ENCODE results near the gene DIO2. TPM values are rescaled to one million over a fixed set of nuclear protein-coding genes. Genes with fewer than 3 reads are reported as not detected.

Gene DIO2
- total RNA-seq, 1 experiment from 2014 or later, result 0.05 TPM

DNA sequence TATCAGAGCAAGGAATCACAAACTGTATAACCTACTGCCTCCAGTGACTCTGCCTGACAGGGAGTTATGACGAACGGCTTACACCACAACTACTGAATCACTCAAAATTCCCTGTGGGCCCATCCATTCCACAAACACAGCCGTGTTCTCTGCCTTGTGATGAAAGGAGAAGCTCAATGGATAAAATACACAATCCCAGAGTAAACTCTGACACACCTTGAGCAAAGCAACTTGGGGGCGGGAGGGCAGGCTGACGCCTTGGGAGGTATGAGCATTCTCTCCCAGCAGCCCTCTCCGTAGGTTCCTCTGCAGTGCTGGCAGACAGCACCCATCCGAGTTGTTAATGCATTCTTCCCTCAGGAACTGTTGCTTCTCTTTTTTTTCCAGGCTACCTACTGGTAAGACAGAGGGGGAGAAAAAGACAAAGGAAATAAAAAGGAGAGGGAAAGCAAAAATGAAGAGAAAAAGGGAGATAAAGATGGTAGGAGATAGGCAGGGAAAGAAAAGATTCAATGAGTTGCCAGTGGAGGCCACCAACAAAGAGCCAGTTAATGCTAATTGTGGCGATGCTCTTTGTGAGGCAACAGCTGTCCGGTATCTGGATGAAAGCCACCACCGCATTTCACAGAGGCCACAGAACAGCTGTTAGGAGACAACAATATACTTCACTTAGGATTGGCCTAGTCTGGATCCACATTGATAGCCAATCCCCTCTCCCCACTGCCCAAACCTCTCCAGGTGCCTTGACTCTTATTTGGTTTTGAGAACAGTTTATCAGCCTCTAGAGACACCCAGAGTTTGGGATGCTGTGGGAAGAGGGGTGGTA is 4.7 kb upstream of the DIO2 start:
- CTCF ChIA-PET, result no interaction called here

DNA sequence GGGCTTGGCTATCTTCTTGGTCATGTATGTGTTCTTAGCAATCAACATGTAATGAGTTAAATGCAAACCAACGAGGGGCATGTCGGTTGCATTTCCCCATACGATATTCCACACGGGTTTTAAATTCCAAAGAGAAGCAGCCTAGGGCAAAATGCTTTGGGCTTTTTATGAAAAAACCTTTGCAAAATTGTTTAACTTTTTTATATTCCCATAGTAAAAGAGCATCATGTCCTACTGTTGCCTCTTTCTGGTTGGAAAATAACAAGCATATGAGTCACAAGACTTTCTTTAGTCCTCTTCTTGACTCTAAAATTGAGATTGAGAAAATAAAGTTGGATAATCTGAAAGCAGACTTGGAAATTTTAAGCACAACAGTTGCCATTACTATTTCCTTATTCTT is 3.8 kb upstream of the DIO2 start:
- DNase-seq (ENCODE audit: low read depth, low spot score), result no peak
- Histone ChIP-seq H3K9me3 (ENCODE audit: control insufficient read depth, insufficient read depth, low read depth, low read length) (no peaks in the 10 kb centered on the region), H3K4me1 (ENCODE audit: control insufficient read depth, insufficient read depth, low read length) (no peaks in the 10 kb centered on the region), H3K36me3 (ENCODE audit: control insufficient read depth, insufficient read depth, low read length) (no peaks in the 10 kb centered on the region), H3K27me3 (ENCODE audit: control insufficient read depth, insufficient read depth, low read length) (no peaks in the 10 kb centered on the region), H3K27ac (ENCODE audit: low read length) (no peak overlapping the region), H3K4me3 (ENCODE audit: low read depth in 2 of 2, low read length in 2 of 2) (no peak overlapping the region)
- BruUV-seq (replicated peaks), result no TSS peak
- intact Hi-C loops (cut with micrococcal nuclease; ENCODE audit: unreplicated experiment), result no loop called here
- in situ Hi-C loops (cut with HindIII; ENCODE audit: low pct_unique_long_range_greater_than_20kb, low sequenced_read_pairs), result no loop called here
- POLR2A ChIA-PET, result no interaction called here
- CTCF ChIA-PET, result no interaction called here
- no peak for ATAC-seq
- TF ChIP-seq, protein P1, sequence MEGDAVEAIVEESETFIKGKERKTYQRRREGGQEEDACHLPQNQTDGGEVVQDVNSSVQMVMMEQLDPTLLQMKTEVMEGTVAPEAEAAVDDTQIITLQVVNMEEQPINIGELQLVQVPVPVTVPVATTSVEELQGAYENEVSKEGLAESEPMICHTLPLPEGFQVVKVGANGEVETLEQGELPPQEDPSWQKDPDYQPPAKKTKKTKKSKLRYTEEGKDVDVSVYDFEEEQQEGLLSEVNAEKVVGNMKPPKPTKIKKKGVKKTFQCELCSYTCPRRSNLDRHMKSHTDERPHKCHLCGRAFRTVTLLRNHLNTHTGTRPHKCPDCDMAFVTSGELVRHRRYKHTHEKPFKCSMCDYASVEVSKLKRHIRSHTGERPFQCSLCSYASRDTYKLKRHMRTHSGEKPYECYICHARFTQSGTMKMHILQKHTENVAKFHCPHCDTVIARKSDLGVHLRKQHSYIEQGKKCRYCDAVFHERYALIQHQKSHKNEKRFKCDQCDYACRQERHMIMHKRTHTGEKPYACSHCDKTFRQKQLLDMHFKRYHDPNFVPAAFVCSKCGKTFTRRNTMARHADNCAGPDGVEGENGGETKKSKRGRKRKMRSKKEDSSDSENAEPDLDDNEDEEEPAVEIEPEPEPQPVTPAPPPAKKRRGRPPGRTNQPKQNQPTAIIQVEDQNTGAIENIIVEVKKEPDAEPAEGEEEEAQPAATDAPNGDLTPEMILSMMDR (IDR thresholded peaks at IDR 0.05), result no peak
- TF ChIP-seq, protein P2, sequence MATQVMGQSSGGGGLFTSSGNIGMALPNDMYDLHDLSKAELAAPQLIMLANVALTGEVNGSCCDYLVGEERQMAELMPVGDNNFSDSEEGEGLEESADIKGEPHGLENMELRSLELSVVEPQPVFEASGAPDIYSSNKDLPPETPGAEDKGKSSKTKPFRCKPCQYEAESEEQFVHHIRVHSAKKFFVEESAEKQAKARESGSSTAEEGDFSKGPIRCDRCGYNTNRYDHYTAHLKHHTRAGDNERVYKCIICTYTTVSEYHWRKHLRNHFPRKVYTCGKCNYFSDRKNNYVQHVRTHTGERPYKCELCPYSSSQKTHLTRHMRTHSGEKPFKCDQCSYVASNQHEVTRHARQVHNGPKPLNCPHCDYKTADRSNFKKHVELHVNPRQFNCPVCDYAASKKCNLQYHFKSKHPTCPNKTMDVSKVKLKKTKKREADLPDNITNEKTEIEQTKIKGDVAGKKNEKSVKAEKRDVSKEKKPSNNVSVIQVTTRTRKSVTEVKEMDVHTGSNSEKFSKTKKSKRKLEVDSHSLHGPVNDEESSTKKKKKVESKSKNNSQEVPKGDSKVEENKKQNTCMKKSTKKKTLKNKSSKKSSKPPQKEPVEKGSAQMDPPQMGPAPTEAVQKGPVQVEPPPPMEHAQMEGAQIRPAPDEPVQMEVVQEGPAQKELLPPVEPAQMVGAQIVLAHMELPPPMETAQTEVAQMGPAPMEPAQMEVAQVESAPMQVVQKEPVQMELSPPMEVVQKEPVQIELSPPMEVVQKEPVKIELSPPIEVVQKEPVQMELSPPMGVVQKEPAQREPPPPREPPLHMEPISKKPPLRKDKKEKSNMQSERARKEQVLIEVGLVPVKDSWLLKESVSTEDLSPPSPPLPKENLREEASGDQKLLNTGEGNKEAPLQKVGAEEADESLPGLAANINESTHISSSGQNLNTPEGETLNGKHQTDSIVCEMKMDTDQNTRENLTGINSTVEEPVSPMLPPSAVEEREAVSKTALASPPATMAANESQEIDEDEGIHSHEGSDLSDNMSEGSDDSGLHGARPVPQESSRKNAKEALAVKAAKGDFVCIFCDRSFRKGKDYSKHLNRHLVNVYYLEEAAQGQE (IDR thresholded peaks at IDR 0.05; ENCODE audit: insufficient read depth in 1 of 2, low read depth in 2 of 2, low read length in 1 of 2), result no peak
- TF ChIP-seq SIN3A (IDR thresholded peaks at IDR 0.05; ENCODE audit: borderline replicate concordance, insufficient read depth, low read depth, low read length) (no peak), POLR2AphosphoS5 (IDR thresholded peaks at IDR 0.05; ENCODE audit: low read depth, low read length) (no peak), TCF7L2 (IDR thresholded peaks at IDR 0.05; ENCODE audit: low read depth, low read length) (no peak)

More for the DNA sequence above, 4.7 kb upstream of the DIO2 start:
- TF ChIP-seq, protein P1 (IDR thresholded peaks at IDR 0.05), result no peak
- TF ChIP-seq POLR2AphosphoS5 (IDR thresholded peaks at IDR 0.05; ENCODE audit: low read depth, low read length) (no peak), TCF7L2 (IDR thresholded peaks at IDR 0.05; ENCODE audit: low read depth, low read length) (no peak), SIN3A (IDR thresholded peaks at IDR 0.05; ENCODE audit: borderline replicate concordance, insufficient read depth, low read depth, low read length) (no peak)
- TF ChIP-seq, protein P2 (IDR thresholded peaks at IDR 0.05; ENCODE audit: insufficient read depth in 1 of 2, low read depth in 2 of 2, low read length in 1 of 2), result no peak
- H3K4me3 ChIP-seq (ENCODE audit: low read depth in 2 of 2, low read length in 2 of 2), result no peak overlapping the region
- no peak overlapping the region for H3K27ac ChIP-seq (ENCODE audit: low read length)
- ATAC-seq, result no peak
- in situ Hi-C loops (cut with HindIII; ENCODE audit: low pct_unique_long_range_greater_than_20kb, low sequenced_read_pairs) (no loop called here), intact Hi-C loops (cut with micrococcal nuclease; ENCODE audit: unreplicated experiment) (no loop called here)
- no peaks in the 10 kb centered on the region for H3K4me1 ChIP-seq (ENCODE audit: control insufficient read depth, insufficient read depth, low read length)
- POLR2A ChIA-PET, result no interaction called here
- BruUV-seq (replicated peaks), result no TSS peak
- H3K27me3 ChIP-seq (ENCODE audit: control insufficient read depth, insufficient read depth, low read length), result no peaks in the 10 kb centered on the region
- DNase-seq (ENCODE audit: low read depth, low spot score), result peak; percentile 24
- H3K36me3 ChIP-seq (ENCODE audit: control insufficient read depth, insufficient read depth, low read length), result no peaks in the 10 kb centered on the region
- no peaks in the 10 kb centered on the region for H3K9me3 ChIP-seq (ENCODE audit: control insufficient read depth, insufficient read depth, low read depth, low read length)

Measured in Panc1 (cell line).